HL-60 (cell line): Measurements from ENCODE around the gene WNT7A.

Source experiments
- GABPA ChIP-seq: IDR thresholded peaks from 2 replicates; pipeline ENCODE4 v1.6.1; 2012; ENCODE audit warnings: low read depth
- POLR2AphosphoS5 ChIP-seq: IDR thresholded peaks from 2 replicates; pipeline ENCODE4 v1.6.1; 2012; ENCODE audit warnings: low read depth
- REST ChIP-seq: IDR thresholded peaks from 2 replicates; pipeline ENCODE4 v1.6.1; 2012; ENCODE audit warnings: low read depth; ENCODE audit not compliant: insufficient replicate concordance
- SPI1 ChIP-seq: IDR thresholded peaks from 2 replicates; pipeline ENCODE4 v1.6.1; 2012; ENCODE audit warnings: low read depth, mild to moderate bottlenecking, borderline replicate concordance
- TF ChIP-seq, protein P1 (sequence below): IDR thresholded peaks from one replicate; pipeline ENCODE4 v1.5.1; 2011; ENCODE audit warnings: low read length, control low read depth, inconsistent platforms; ENCODE audit not compliant: insufficient read depth

DNA sequence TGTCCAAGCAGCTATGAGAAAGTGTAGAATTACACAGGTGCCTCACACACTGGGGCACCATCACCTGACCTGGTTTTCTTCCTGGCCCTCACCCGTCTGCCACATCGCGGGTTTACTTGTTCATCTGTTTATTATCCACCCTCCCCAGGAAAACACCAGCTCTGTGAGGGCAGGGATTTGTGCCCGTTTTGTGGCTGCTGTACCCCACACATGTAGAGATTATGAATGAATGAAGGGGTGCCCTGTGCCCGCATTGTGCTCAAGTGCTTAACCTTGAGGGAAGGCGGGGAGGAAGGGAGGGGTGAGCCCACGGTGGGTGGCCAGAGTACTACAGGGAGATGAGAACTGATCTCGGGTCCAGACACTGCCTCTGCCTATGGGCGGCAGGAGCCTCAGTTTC is 108.4 kb downstream of the WNT7A start:
- TF ChIP-seq, protein P1, sequence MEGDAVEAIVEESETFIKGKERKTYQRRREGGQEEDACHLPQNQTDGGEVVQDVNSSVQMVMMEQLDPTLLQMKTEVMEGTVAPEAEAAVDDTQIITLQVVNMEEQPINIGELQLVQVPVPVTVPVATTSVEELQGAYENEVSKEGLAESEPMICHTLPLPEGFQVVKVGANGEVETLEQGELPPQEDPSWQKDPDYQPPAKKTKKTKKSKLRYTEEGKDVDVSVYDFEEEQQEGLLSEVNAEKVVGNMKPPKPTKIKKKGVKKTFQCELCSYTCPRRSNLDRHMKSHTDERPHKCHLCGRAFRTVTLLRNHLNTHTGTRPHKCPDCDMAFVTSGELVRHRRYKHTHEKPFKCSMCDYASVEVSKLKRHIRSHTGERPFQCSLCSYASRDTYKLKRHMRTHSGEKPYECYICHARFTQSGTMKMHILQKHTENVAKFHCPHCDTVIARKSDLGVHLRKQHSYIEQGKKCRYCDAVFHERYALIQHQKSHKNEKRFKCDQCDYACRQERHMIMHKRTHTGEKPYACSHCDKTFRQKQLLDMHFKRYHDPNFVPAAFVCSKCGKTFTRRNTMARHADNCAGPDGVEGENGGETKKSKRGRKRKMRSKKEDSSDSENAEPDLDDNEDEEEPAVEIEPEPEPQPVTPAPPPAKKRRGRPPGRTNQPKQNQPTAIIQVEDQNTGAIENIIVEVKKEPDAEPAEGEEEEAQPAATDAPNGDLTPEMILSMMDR, result no peak
- no peak for TF ChIP-seq POLR2AphosphoS5
- TF ChIP-seq REST, result no peak
- TF ChIP-seq GABPA, result no peak
- TF ChIP-seq SPI1, result no peak
